Caco-2 (cell line): ENCODE data around the gene STK35. TPM values are rescaled to one million over a fixed set of nuclear protein-coding genes. Genes with fewer than 3 reads are reported as not detected.

Experiments
- BruUV-seq: library from RNA; stranded (reverse); fragments of 400-500 nt; replicated peaks from 2 replicates; lab custom pipeline; 2021; lab: Mats Ljungman, UMichigan
- CTCF ChIA-PET: fragments of 300-600 bp; sonication (Branson Sonifier 250); formaldehyde crosslinking; loops from one replicate; lab custom pipeline; 2022; ENCODE audit warnings: antibody characterized with exemption; lab: Charles Lee
- POLR2A ChIA-PET: fragments of 300-600 bp; sonication (Branson Sonifier 250); formaldehyde crosslinking; loops from one replicate; lab custom pipeline; 2022; ENCODE audit warnings: antibody characterized with exemption; lab: Charles Lee
- DNase-seq, 2 experiments: peaks; one replicate each; pipeline versions ENCODE4 v3.0.0 to v3.0.0-alpha.2; 2020 to 2022
- H3K27me3 ChIP-seq: replicated peaks from 2 replicates; pipeline ENCODE4 v1.6.0; 2011; ENCODE audit warnings: low read length; ENCODE audit not compliant: control insufficient read depth, insufficient read depth
- H3K36me3 ChIP-seq: 2 replicates; pipeline ENCODE4 v1.5.1; 2011; ENCODE audit warnings: low read length; ENCODE audit not compliant: control insufficient read depth, insufficient read depth
- H3K4me1 ChIP-seq: fragments of 250-450 bp; sonication (Bioruptor Pico); 2 replicates; pipeline ENCODE4 v1.5.1; 2020; ENCODE audit warnings: mild to moderate bottlenecking
- H3K4me3 ChIP-seq: 2 replicates; pipeline ENCODE4 v1.5.1; 2011; ENCODE audit warnings: low read depth, mild to moderate bottlenecking, control low read depth, low read length
- H3K9me3 ChIP-seq: fragments of 250-450 bp; sonication (Bioruptor Pico); 2 replicates; pipeline ENCODE4 v1.5.1; 2020; ENCODE audit warnings: mild to moderate bottlenecking, moderate library complexity
- H3K27ac Mint-ChIP-seq: one replicate; pipeline ENCODE4 v1.8.0; 2022; ENCODE audit warnings: mixed read lengths; ENCODE audit not compliant: unreplicated experiment
- H3K27me3 Mint-ChIP-seq: one replicate; pipeline ENCODE4 v1.8.0; 2022; ENCODE audit warnings: mixed read lengths; ENCODE audit not compliant: insufficient read depth, unreplicated experiment
- H3K36me3 Mint-ChIP-seq: one replicate; pipeline ENCODE4 v1.8.0; 2022; ENCODE audit warnings: mild to moderate bottlenecking, mixed read lengths; ENCODE audit not compliant: insufficient read depth, unreplicated experiment
- H3K4me1 Mint-ChIP-seq: one replicate; pipeline ENCODE4 v1.8.0; 2022; ENCODE audit warnings: low read depth, mixed read lengths; ENCODE audit not compliant: unreplicated experiment
- H3K4me3 Mint-ChIP-seq: one replicate; pipeline ENCODE4 v1.8.0; 2022; ENCODE audit warnings: mild to moderate bottlenecking, moderate library complexity, mixed read lengths; ENCODE audit not compliant: unreplicated experiment
- H3K9me3 Mint-ChIP-seq: one replicate; pipeline ENCODE4 v1.8.0; 2022; ENCODE audit warnings: mixed read lengths; ENCODE audit not compliant: unreplicated experiment
- CTCF ChIP-seq, 2 experiments: fragments of 200-600 bp in 1 of 2; IDR thresholded peaks; 1 replicate in 1 of 2; 2 replicates in 1 of 2; pipeline versions ENCODE4 v1.5.1 to v1.8.0; 2011 to 2022; ENCODE audit warnings: antibody characterized with exemption in 1 of 2, control low read depth in 1 of 2, inconsistent platforms in 1 of 2, low read depth in 1 of 2, low read length in 1 of 2, mild to moderate bottlenecking in 1 of 2, moderate library complexity in 1 of 2; ENCODE audit not compliant: insufficient read depth in 1 of 2, severe bottlenecking in 1 of 2, unreplicated experiment in 1 of 2
- intact Hi-C: fragments of 100-400 bp; cut with micrococcal nuclease; formaldehyde crosslinking; loops from one replicate; pipeline ENCODE4 v1.10.0; 2022; ENCODE audit not compliant: unreplicated experiment
- total RNA-seq: library from RNA; stranded (reverse); gene quantifications from 2 replicates; pipeline ENCODE4 v1.2.3, GENCODE V29; 2022

Gene STK35
- total RNA-seq, 1 experiment from 2014 or later, result 40.2 TPM

- intact Hi-C loops, result no loop called here
- ChIA-PET POLR2A (no interaction called here), CTCF (interaction anchor here (0.8 kb wide), 1 partner anchor 27 kb away, joined by 3 read pairs; no protein-coding TSS in a partner anchor)
- Mint-ChIP-seq H3K36me3 (peaks cover 35% of the 10 kb centered on the region), H3K9me3 (no peaks in the 10 kb centered on the region), H3K27me3 (no peaks in the 10 kb centered on the region), H3K4me1 (no peaks in the 10 kb centered on the region), H3K27ac (no peak overlapping the region), H3K4me3 (no peak overlapping the region)
- Histone ChIP-seq H3K27me3 (no peaks in the 10 kb centered on the region), H3K4me1 (no peaks in the 10 kb centered on the region), H3K36me3 (peaks cover 4% of the 10 kb centered on the region), H3K9me3 (no peaks in the 10 kb centered on the region), H3K4me3 (no peak overlapping the region)
- TF ChIP-seq CTCF (IDR thresholded peaks at IDR 0.05; ENCODE audit: insufficient read depth in 1 of 2, low read depth in 1 of 2, low read length in 1 of 2, severe bottlenecking in 1 of 2, unreplicated experiment in 1 of 2), result no peak
- no peak for DNase-seq
- no TSS peak for BruUV-seq
These were observed 44.6 kb downstream of the STK35 start for GRCh38 chr20:2146080-2146867.

DNA sequence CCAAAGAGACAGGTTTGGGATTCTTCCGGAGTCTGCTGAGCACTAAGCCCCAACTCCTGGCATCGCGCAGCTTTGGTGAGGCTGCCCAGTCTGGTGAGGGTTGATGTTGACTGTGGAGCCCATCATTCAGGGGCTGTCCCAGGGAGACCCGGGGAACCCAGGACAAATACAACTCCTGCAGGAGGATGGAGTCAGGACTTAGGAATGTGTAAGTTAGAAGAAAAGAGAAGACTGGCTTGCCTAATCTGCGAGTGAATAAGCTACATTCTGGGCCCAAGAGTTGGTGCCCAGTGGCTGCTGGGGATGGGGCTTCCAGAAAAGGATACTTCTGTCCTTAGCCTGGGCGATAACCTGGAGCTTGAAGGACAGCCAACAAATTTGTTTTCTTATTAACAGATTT, 47.9 kb downstream of the STK35 start:
- H3K27me3 ChIP-seq, result no peaks in the 10 kb centered on the region
- Mint-ChIP-seq H3K4me1 (no peaks in the 10 kb centered on the region), H3K27me3 (no peaks in the 10 kb centered on the region), H3K4me3 (no peak overlapping the region), H3K9me3 (no peaks in the 10 kb centered on the region), H3K36me3 (peaks cover 20% of the 10 kb centered on the region), H3K27ac (no peak overlapping the region)
- BruUV-seq, result no TSS peak
- H3K9me3 ChIP-seq, result no peaks in the 10 kb centered on the region
- no peak overlapping the region for H3K4me3 ChIP-seq
- peaks cover 2% of the 10 kb centered on the region for H3K36me3 ChIP-seq
- ChIA-PET CTCF (no interaction called here), POLR2A (no interaction called here)
- intact Hi-C loops, result no loop called here
- no peaks in the 10 kb centered on the region for H3K4me1 ChIP-seq
- TF ChIP-seq CTCF (IDR thresholded peaks at IDR 0.05; ENCODE audit: insufficient read depth in 1 of 2, low read depth in 1 of 2, low read length in 1 of 2, severe bottlenecking in 1 of 2, unreplicated experiment in 1 of 2), result no peak
- no peak for DNase-seq

GRCh38 chr20:2150660-2151059, 49.0 kb downstream of the STK35 start:
- H3K4me1 Mint-ChIP-seq, result no peaks in the 10 kb centered on the region
- CTCF ChIA-PET, result no interaction called here
- no peaks in the 10 kb centered on the region for H3K9me3 Mint-ChIP-seq
- no TSS peak for BruUV-seq
- no peaks in the 10 kb centered on the region for H3K27me3 ChIP-seq
- POLR2A ChIA-PET, result no interaction called here
- no peaks in the 10 kb centered on the region for H3K27me3 Mint-ChIP-seq
- no peak overlapping the region for H3K4me3 ChIP-seq
- no peaks in the 10 kb centered on the region; the same call in 1 of the 2 replicates for H3K36me3 ChIP-seq
- no peak overlapping the region for H3K27ac Mint-ChIP-seq
- no peak for DNase-seq
- TF ChIP-seq CTCF (IDR thresholded peaks at IDR 0.05; ENCODE audit: insufficient read depth in 1 of 2, low read depth in 1 of 2, low read length in 1 of 2, severe bottlenecking in 1 of 2, unreplicated experiment in 1 of 2), result no peak
- intact Hi-C loops, result no loop called here
- peaks cover 17% of the 10 kb centered on the region for H3K36me3 Mint-ChIP-seq
- no peak overlapping the region for H3K4me3 Mint-ChIP-seq
- H3K9me3 ChIP-seq, result no peaks in the 10 kb centered on the region
- H3K4me1 ChIP-seq, result no peaks in the 10 kb centered on the region
